Measurements from ENCODE around the gene RBP2.

GRCh38 chr3:139433089-139433488 lies 43.2 kb downstream of the RBP2 start:
- TF ChIP-seq POLR2A (IDR thresholded peaks at IDR 0.05) = no peak
- TF ChIP-seq CTCF (IDR thresholded peaks at IDR 0.05) = no peak
- TF ChIP-seq EP300 (IDR thresholded peaks at IDR 0.05) = no peak
